ENCODE results near the gene ITPK1. TPM values are rescaled to one million over a fixed set of nuclear protein-coding genes. Genes with fewer than 3 reads are reported as not detected.

The ITPK1 gene
- total RNA-seq, 1 donor from 2014 or later: 30.5 TPM

GRCh38 chr14:92958373-92959188 lies 157.1 kb downstream of the ITPK1 start:
- no peaks in the 10 kb centered on the region for H3K27me3 Mint-ChIP-seq (ENCODE audit: low read depth)
- H3K9me3 Mint-ChIP-seq: no peaks in the 10 kb centered on the region
- H3K4me3 Mint-ChIP-seq: no peak overlapping the region
- no peak overlapping the region for H3K27ac Mint-ChIP-seq
- DNase-seq (ENCODE audit: low spot score in 2 of 2, unreplicated experiment in 2 of 2): no peak
- peaks cover 5% of the 10 kb centered on the region for H3K36me3 Mint-ChIP-seq
- TF ChIP-seq CTCF (IDR thresholded peaks at IDR 0.05; ENCODE audit: unreplicated experiment): no peak
- H3K4me1 Mint-ChIP-seq: peaks cover 8% of the 10 kb centered on the region

- H3K4me1 Mint-ChIP-seq: peaks cover 8% of the 10 kb centered on the region
- no peak overlapping the region for H3K27ac Mint-ChIP-seq
- no peak for DNase-seq (ENCODE audit: low spot score in 2 of 2, unreplicated experiment in 2 of 2)
- H3K4me3 Mint-ChIP-seq: no peak overlapping the region
- no peak for TF ChIP-seq CTCF (IDR thresholded peaks at IDR 0.05; ENCODE audit: unreplicated experiment)
- H3K27me3 Mint-ChIP-seq (ENCODE audit: low read depth): no peaks in the 10 kb centered on the region
- no peaks in the 10 kb centered on the region for H3K9me3 Mint-ChIP-seq
- H3K36me3 Mint-ChIP-seq: peaks cover 4% of the 10 kb centered on the region
These were observed 158.8 kb downstream of the ITPK1 start for GRCh38 chr14:92956961-92957360.

GRCh38 chr14:92955381-92955780 lies 160.3 kb downstream of the ITPK1 start:
- no peak overlapping the region for H3K27ac Mint-ChIP-seq
- H3K4me3 Mint-ChIP-seq: no peak overlapping the region
- no peaks in the 10 kb centered on the region for H3K27me3 Mint-ChIP-seq (ENCODE audit: low read depth)
- H3K4me1 Mint-ChIP-seq: peaks cover 8% of the 10 kb centered on the region
- DNase-seq (ENCODE audit: low spot score in 2 of 2, unreplicated experiment in 2 of 2): no peak
- H3K36me3 Mint-ChIP-seq: peaks cover 5% of the 10 kb centered on the region
- no peaks in the 10 kb centered on the region for H3K9me3 Mint-ChIP-seq
- TF ChIP-seq CTCF (IDR thresholded peaks at IDR 0.05; ENCODE audit: unreplicated experiment): no peak

- DNase-seq (ENCODE audit: low spot score in 2 of 2, unreplicated experiment in 2 of 2): no peak
- no peak for TF ChIP-seq CTCF (IDR thresholded peaks at IDR 0.05; ENCODE audit: unreplicated experiment)
- Mint-ChIP-seq H3K9me3 (no peaks in the 10 kb centered on the region), H3K27me3 (ENCODE audit: low read depth) (no peaks in the 10 kb centered on the region), H3K36me3 (peaks cover 5% of the 10 kb centered on the region), H3K4me1 (peaks cover 8% of the 10 kb centered on the region), H3K27ac (no peak overlapping the region), H3K4me3 (no peak overlapping the region)
These were observed 160.8 kb downstream of the ITPK1 start for GRCh38 chr14:92954933-92955332.

GRCh38 chr14:92953526-92953925 lies 162.2 kb downstream of the ITPK1 start:
- no peaks in the 10 kb centered on the region for H3K27me3 Mint-ChIP-seq (ENCODE audit: low read depth)
- no peak overlapping the region for H3K4me3 Mint-ChIP-seq
- no peak for TF ChIP-seq CTCF (IDR thresholded peaks at IDR 0.05; ENCODE audit: unreplicated experiment)
- peaks cover 2% of the 10 kb centered on the region for H3K4me1 Mint-ChIP-seq
- H3K9me3 Mint-ChIP-seq: no peaks in the 10 kb centered on the region
- H3K36me3 Mint-ChIP-seq: peaks cover 5% of the 10 kb centered on the region
- no peak overlapping the region for H3K27ac Mint-ChIP-seq
- DNase-seq (ENCODE audit: low spot score in 2 of 2, unreplicated experiment in 2 of 2): no peak

All from mesothelial cell of epicardium (in vitro differentiated cells).